Activated naive CD8-positive, alpha-beta T cell treated with anti-CD3 and anti-CD28 coated beads, Interleukin-2, amount 50 U/mL, for 24 hours (primary cell): ENCODE data around the gene WDTC1.
A peak's percentile ranks its signal among the peaks of the same experiment; 100 is the strongest.

Source experiments
- ATAC-seq: fragments of 150-1000 bp; cut with Tn5 transposase; one replicate; pipeline ENCODE4 v1.10.0; 2021
- DNase-seq: peaks from one replicate; pipeline ENCODE4 v3.0.0; 2021
- H3K27ac Mint-ChIP-seq: one replicate; pipeline ENCODE4 v1.8.0; 2021; ENCODE audit warnings: mild to moderate bottlenecking, mixed read lengths
- H3K27me3 Mint-ChIP-seq: one replicate; pipeline ENCODE4 v1.8.0; 2021; ENCODE audit warnings: mixed read lengths
- H3K36me3 Mint-ChIP-seq: one replicate; pipeline ENCODE4 v1.8.0; 2021; ENCODE audit warnings: low read depth, mixed read lengths
- H3K4me1 Mint-ChIP-seq: one replicate; pipeline ENCODE4 v1.8.0; 2021; ENCODE audit warnings: mixed read lengths
- H3K4me3 Mint-ChIP-seq: one replicate; pipeline ENCODE4 v1.8.0; 2021; ENCODE audit warnings: mild to moderate bottlenecking, moderate library complexity, mixed read lengths
- H3K9me3 Mint-ChIP-seq: one replicate; pipeline ENCODE4 v1.8.0; 2021; ENCODE audit warnings: mixed read lengths

WDTC1 gene

GRCh38 chr1:27343639-27344025 is 109.2 kb downstream of the WDTC1 start:
- no peak for ATAC-seq
- Mint-ChIP-seq H3K27ac (peak overlapping the region; percentile 85), H3K36me3 (peaks cover 6% of the 10 kb centered on the region), H3K9me3 (no peaks in the 10 kb centered on the region), H3K4me1 (peaks cover 56% of the 10 kb centered on the region), H3K27me3 (no peaks in the 10 kb centered on the region), H3K4me3 (peak overlapping the region; percentile 84)
- DNase-seq, result no peak

GRCh38 chr1:27345272-27345671 is 110.8 kb downstream of the WDTC1 start:
- no peak for DNase-seq
- no peaks in the 10 kb centered on the region for H3K27me3 Mint-ChIP-seq
- no peak overlapping the region for H3K27ac Mint-ChIP-seq
- ATAC-seq, result no peak
- no peak overlapping the region for H3K4me3 Mint-ChIP-seq
- H3K36me3 Mint-ChIP-seq, result peaks cover 5% of the 10 kb centered on the region
- H3K4me1 Mint-ChIP-seq, result peaks cover 44% of the 10 kb centered on the region
- no peaks in the 10 kb centered on the region for H3K9me3 Mint-ChIP-seq

DNA sequence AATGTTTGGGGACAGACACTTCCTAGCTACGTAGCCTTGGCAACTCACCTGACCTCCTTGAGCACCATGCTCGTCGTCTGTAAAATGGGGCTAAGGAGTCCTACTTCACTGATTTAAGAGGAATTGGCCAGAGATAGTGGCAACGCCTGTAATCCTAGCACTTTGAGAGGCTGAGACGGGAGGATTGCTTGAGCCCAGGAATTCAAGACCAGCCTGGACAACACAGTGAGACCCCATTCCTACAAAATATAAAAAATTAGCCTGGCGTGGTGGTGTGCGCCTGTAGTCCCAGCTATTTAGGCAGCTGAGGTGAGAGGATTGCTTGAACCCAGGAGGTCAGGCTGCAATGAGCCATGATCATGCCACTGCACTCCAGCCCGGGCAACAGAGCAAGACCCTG is 111.9 kb downstream of the WDTC1 start:
- no peak overlapping the region for H3K27ac Mint-ChIP-seq
- peaks cover 33% of the 10 kb centered on the region for H3K4me1 Mint-ChIP-seq
- ATAC-seq, result no peak
- no peaks in the 10 kb centered on the region for H3K9me3 Mint-ChIP-seq
- no peak overlapping the region for H3K4me3 Mint-ChIP-seq
- DNase-seq, result no peak
- no peaks in the 10 kb centered on the region for H3K27me3 Mint-ChIP-seq
- peaks cover 5% of the 10 kb centered on the region for H3K36me3 Mint-ChIP-seq

- no peaks in the 10 kb centered on the region for H3K9me3 Mint-ChIP-seq
- DNase-seq (no peak), ATAC-seq (no peak)
- no peak overlapping the region for H3K27ac Mint-ChIP-seq
- H3K27me3 Mint-ChIP-seq, result no peaks in the 10 kb centered on the region
- peaks cover 27% of the 10 kb centered on the region for H3K4me1 Mint-ChIP-seq
- peaks cover 5% of the 10 kb centered on the region for H3K36me3 Mint-ChIP-seq
- no peak overlapping the region for H3K4me3 Mint-ChIP-seq
Observed at GRCh38 chr1:27346991-27347624, 112.7 kb downstream of the WDTC1 start.

GRCh38 chr1:27348861-27349783 is 114.7 kb downstream of the WDTC1 start:
- no peak for DNase-seq
- Mint-ChIP-seq H3K4me3 (no peak overlapping the region), H3K36me3 (peaks cover 5% of the 10 kb centered on the region), H3K4me1 (peaks cover 8% of the 10 kb centered on the region), H3K27me3 (no peaks in the 10 kb centered on the region), H3K9me3 (no peaks in the 10 kb centered on the region), H3K27ac (no peak overlapping the region)
- ATAC-seq, result peak; percentile 48

- Mint-ChIP-seq H3K36me3 (peaks cover 5% of the 10 kb centered on the region), H3K27ac (no peak overlapping the region), H3K4me1 (peaks cover 4% of the 10 kb centered on the region), H3K27me3 (no peaks in the 10 kb centered on the region), H3K4me3 (no peak overlapping the region), H3K9me3 (no peaks in the 10 kb centered on the region)
- ATAC-seq (no peak), DNase-seq (no peak)
Observed at GRCh38 chr1:27349784-27350662, 115.6 kb downstream of the WDTC1 start.

GRCh38 chr1:27350663-27351540 is 116.5 kb downstream of the WDTC1 start:
- H3K36me3 Mint-ChIP-seq, result peaks cover 5% of the 10 kb centered on the region
- peaks cover 11% of the 10 kb centered on the region for H3K4me1 Mint-ChIP-seq
- ATAC-seq (no peak), DNase-seq (no peak)
- H3K27me3 Mint-ChIP-seq, result no peaks in the 10 kb centered on the region
- no peaks in the 10 kb centered on the region for H3K9me3 Mint-ChIP-seq
- no peak overlapping the region for H3K4me3 Mint-ChIP-seq
- H3K27ac Mint-ChIP-seq, result no peak overlapping the region

DNA sequence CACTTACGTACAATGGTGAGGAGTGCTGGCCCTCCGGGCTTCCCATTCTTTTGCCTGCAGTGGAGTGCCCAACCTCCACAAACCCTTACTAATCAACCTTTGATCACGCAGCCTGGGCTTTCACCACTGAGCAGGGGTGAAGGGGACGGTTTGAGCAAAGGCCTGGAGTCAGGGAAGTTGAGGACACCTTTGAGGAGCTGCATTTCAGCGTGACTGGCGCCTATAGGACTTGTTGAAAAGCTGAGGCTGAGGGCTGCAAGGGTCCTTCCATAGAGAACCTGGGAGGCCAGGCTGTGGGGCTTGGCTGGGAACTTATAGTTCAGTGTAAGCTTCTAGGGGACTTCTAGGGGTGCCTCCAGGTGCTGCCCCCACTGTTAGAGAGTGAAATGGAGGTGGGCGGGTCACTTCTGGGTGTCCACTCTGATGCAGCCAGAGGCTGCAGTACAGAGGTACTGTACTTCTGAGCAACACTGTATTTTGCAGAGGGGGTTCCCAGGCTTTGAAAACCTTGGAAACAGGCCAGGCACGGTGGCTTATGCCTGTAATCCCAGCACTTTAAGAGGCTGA is 117.2 kb downstream of the WDTC1 start:
- H3K36me3 Mint-ChIP-seq, result peaks cover 2% of the 10 kb centered on the region
- H3K4me3 Mint-ChIP-seq, result no peak overlapping the region
- peaks cover 19% of the 10 kb centered on the region for H3K4me1 Mint-ChIP-seq
- H3K9me3 Mint-ChIP-seq, result no peaks in the 10 kb centered on the region
- H3K27me3 Mint-ChIP-seq, result no peaks in the 10 kb centered on the region
- ATAC-seq, result no peak
- no peak overlapping the region for H3K27ac Mint-ChIP-seq
- DNase-seq, result no peak

- DNase-seq (no peak), ATAC-seq (no peak)
- H3K36me3 Mint-ChIP-seq, result no peaks in the 10 kb centered on the region
- no peaks in the 10 kb centered on the region for H3K9me3 Mint-ChIP-seq
- H3K27ac Mint-ChIP-seq, result no peak overlapping the region
- H3K27me3 Mint-ChIP-seq, result no peaks in the 10 kb centered on the region
- H3K4me1 Mint-ChIP-seq, result peaks cover 29% of the 10 kb centered on the region
- no peak overlapping the region for H3K4me3 Mint-ChIP-seq
Observed at GRCh38 chr1:27353166-27353565, 118.7 kb downstream of the WDTC1 start.

- ATAC-seq (no peak), DNase-seq (no peak)
- H3K27ac Mint-ChIP-seq, result no peak overlapping the region
- peaks cover 30% of the 10 kb centered on the region for H3K4me1 Mint-ChIP-seq
- no peaks in the 10 kb centered on the region for H3K27me3 Mint-ChIP-seq
- H3K4me3 Mint-ChIP-seq, result no peak overlapping the region
- H3K9me3 Mint-ChIP-seq, result no peaks in the 10 kb centered on the region
- H3K36me3 Mint-ChIP-seq, result no peaks in the 10 kb centered on the region
Observed at GRCh38 chr1:27353629-27354028, 119.2 kb downstream of the WDTC1 start.

DNA sequence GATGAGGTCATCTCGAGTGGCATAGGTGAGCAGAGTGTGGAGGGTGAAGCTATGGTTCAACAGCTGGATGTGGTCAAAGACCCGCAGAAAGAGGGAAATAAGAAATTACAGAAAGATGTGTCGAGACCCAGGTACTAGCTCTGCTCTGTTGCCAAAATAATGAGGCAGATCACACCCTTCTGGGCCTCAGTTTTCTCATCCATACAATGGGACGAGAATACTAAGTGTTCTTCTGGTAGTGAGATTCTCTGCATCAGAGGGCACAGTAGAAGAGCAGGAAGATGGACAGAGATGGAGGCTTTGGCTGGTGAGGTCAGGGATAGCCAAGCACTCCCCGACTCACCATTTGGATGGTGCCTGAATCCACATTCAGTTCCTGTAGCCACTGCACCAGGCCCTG is 121.3 kb downstream of the WDTC1 start:
- peak overlapping the region; percentile 0 for H3K4me3 Mint-ChIP-seq
- H3K36me3 Mint-ChIP-seq, result no peaks in the 10 kb centered on the region
- H3K27ac Mint-ChIP-seq, result no peak overlapping the region
- H3K27me3 Mint-ChIP-seq, result peaks cover 6% of the 10 kb centered on the region
- DNase-seq, result no peak
- no peaks in the 10 kb centered on the region for H3K9me3 Mint-ChIP-seq
- peaks cover 46% of the 10 kb centered on the region for H3K4me1 Mint-ChIP-seq
- no peak for ATAC-seq

GRCh38 chr1:27356277-27356618 is 121.8 kb downstream of the WDTC1 start:
- peaks cover 46% of the 10 kb centered on the region for H3K4me1 Mint-ChIP-seq
- peaks cover 6% of the 10 kb centered on the region for H3K27me3 Mint-ChIP-seq
- peak overlapping the region; percentile 67 for H3K4me3 Mint-ChIP-seq
- no peak overlapping the region for H3K27ac Mint-ChIP-seq
- no peaks in the 10 kb centered on the region for H3K36me3 Mint-ChIP-seq
- no peaks in the 10 kb centered on the region for H3K9me3 Mint-ChIP-seq
- ATAC-seq (no peak), DNase-seq (no peak)

- Mint-ChIP-seq H3K27ac (peak overlapping the region; percentile 73), H3K4me1 (peaks cover 46% of the 10 kb centered on the region), H3K36me3 (no peaks in the 10 kb centered on the region)
Observed at GRCh38 chr1:27356619-27357280, 122.3 kb downstream of the WDTC1 start.

More at GRCh38 chr1:27356619-27357280, 122.3 kb downstream of the WDTC1 start:
- H3K27me3 Mint-ChIP-seq, result peaks cover 6% of the 10 kb centered on the region
- no peaks in the 10 kb centered on the region for H3K9me3 Mint-ChIP-seq
- peak overlapping the region; percentile 67 for H3K4me3 Mint-ChIP-seq
- ATAC-seq, result peak; percentile 75
- DNase-seq, result peak; percentile 61
